ENCODE measurements around the gene PAF1. TPM values are rescaled to one million over a fixed set of nuclear protein-coding genes. Genes with fewer than 3 reads are reported as not detected.

PAF1 gene
- total RNA-seq, 1 experiment from 2014 or later, result 901 TPM

DNA sequence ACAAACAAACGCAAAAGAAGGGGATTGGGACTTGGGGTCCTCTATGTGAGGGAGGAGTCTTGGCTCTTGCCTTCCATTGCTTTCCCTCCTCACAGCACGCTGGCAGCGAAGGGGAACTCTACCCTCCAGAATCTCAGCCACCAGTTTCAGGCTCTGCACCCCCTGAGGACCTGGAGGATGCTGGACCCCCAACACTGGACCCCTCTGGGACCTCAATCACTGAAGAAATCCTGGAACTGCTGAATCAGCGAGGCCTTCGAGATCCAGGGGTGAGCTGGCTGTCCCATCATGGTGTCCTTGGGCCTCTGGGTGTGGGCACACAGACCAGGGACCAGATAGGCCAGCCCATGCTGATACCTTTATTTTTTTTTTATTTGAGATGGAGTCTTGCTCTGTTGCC, 31.1 kb upstream of the PAF1 start:
- Histone ChIP-seq H3K27ac (ENCODE audit: low read length) (no peak overlapping the region), H3K9me3 (ENCODE audit: control insufficient read depth, insufficient read depth, low read depth, low read length) (no peaks in the 10 kb centered on the region), H3K4me3 (ENCODE audit: low read depth in 2 of 2, low read length in 2 of 2) (no peak overlapping the region), H3K4me1 (ENCODE audit: control insufficient read depth, insufficient read depth, low read length) (peaks cover 12% of the 10 kb centered on the region), H3K27me3 (ENCODE audit: control insufficient read depth, insufficient read depth, low read length) (no peaks in the 10 kb centered on the region), H3K36me3 (ENCODE audit: control insufficient read depth, insufficient read depth, low read length) (peaks cover 54% of the 10 kb centered on the region)
- no peak for TF ChIP-seq SIN3A (IDR thresholded peaks at IDR 0.05; ENCODE audit: borderline replicate concordance, insufficient read depth, low read depth, low read length)
- no peak for TF ChIP-seq POLR2AphosphoS5 (IDR thresholded peaks at IDR 0.05; ENCODE audit: low read depth, low read length)
- TF ChIP-seq, protein P1, sequence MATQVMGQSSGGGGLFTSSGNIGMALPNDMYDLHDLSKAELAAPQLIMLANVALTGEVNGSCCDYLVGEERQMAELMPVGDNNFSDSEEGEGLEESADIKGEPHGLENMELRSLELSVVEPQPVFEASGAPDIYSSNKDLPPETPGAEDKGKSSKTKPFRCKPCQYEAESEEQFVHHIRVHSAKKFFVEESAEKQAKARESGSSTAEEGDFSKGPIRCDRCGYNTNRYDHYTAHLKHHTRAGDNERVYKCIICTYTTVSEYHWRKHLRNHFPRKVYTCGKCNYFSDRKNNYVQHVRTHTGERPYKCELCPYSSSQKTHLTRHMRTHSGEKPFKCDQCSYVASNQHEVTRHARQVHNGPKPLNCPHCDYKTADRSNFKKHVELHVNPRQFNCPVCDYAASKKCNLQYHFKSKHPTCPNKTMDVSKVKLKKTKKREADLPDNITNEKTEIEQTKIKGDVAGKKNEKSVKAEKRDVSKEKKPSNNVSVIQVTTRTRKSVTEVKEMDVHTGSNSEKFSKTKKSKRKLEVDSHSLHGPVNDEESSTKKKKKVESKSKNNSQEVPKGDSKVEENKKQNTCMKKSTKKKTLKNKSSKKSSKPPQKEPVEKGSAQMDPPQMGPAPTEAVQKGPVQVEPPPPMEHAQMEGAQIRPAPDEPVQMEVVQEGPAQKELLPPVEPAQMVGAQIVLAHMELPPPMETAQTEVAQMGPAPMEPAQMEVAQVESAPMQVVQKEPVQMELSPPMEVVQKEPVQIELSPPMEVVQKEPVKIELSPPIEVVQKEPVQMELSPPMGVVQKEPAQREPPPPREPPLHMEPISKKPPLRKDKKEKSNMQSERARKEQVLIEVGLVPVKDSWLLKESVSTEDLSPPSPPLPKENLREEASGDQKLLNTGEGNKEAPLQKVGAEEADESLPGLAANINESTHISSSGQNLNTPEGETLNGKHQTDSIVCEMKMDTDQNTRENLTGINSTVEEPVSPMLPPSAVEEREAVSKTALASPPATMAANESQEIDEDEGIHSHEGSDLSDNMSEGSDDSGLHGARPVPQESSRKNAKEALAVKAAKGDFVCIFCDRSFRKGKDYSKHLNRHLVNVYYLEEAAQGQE (IDR thresholded peaks at IDR 0.05; ENCODE audit: insufficient read depth in 1 of 2, low read depth in 2 of 2, low read length in 1 of 2), result no peak
- no peak for TF ChIP-seq CTCF (IDR thresholded peaks at IDR 0.05)
- intact Hi-C loops (cut with micrococcal nuclease; ENCODE audit: unreplicated experiment) (no loop called here), in situ Hi-C loops (cut with HindIII; ENCODE audit: low pct_unique_long_range_greater_than_20kb, low sequenced_read_pairs) (no loop called here)
- ATAC-seq, result no peak
- POLR2A ChIA-PET, result interaction anchor here (0.5 to 8.9 kb wide), 11 partner anchors 8 to 857 kb away, joined by 3 to 226 read pairs (median 5); partner anchors contain the start of genes PAF1, PLEKHG2, RPS16 and ZFP36
- no TSS peak for BruUV-seq (replicated peaks)
- no peak for DNase-seq (ENCODE audit: low read depth, low spot score)
- CTCF ChIA-PET, result interaction anchor here (1.0 to 3.1 kb wide), 6 partner anchors 14 to 119 kb away, joined by 3 to 19 read pairs (median 8); partner anchors contain the start of gene RPS16

GRCh38 chr19:39420769-39421168, 29.9 kb upstream of the PAF1 start:
- Histone ChIP-seq H3K4me1 (ENCODE audit: control insufficient read depth, insufficient read depth, low read length) (peaks cover 7% of the 10 kb centered on the region), H3K9me3 (ENCODE audit: control insufficient read depth, insufficient read depth, low read depth, low read length) (no peaks in the 10 kb centered on the region), H3K27me3 (ENCODE audit: control insufficient read depth, insufficient read depth, low read length) (no peaks in the 10 kb centered on the region), H3K36me3 (ENCODE audit: control insufficient read depth, insufficient read depth, low read length) (peaks cover 66% of the 10 kb centered on the region), H3K27ac (ENCODE audit: low read length) (peak overlapping the region; percentile 0; the same call in 1 of the 2 replicates), H3K4me3 (ENCODE audit: low read depth in 2 of 2, low read length in 2 of 2) (no peak overlapping the region)
- no TSS peak for BruUV-seq (replicated peaks)
- TF ChIP-seq CTCF (IDR thresholded peaks at IDR 0.05) (no peak), POLR2AphosphoS5 (IDR thresholded peaks at IDR 0.05; ENCODE audit: low read depth, low read length) (no peak), TCF7L2 (IDR thresholded peaks at IDR 0.05; ENCODE audit: low read depth, low read length) (no peak), SIN3A (IDR thresholded peaks at IDR 0.05; ENCODE audit: borderline replicate concordance, insufficient read depth, low read depth, low read length) (no peak)
- TF ChIP-seq, protein P1 (IDR thresholded peaks at IDR 0.05; ENCODE audit: insufficient read depth in 1 of 2, low read depth in 2 of 2, low read length in 1 of 2), result no peak
- DNase-seq (ENCODE audit: low read depth, low spot score), result no peak
- ChIA-PET CTCF (interaction anchor here (1.0 to 3.1 kb wide), 8 partner anchors 9 to 78 kb away, joined by 5 to 19 read pairs (median 6); partner anchors contain the start of genes DLL3 and RPS16), POLR2A (interaction anchor here (0.6 to 8.9 kb wide), 15 partner anchors 7 to 459 kb away, joined by 3 to 230 read pairs (median 6); partner anchors contain the start of genes FBL, MED29, PAF1 and RPS16)
- in situ Hi-C loops (cut with HindIII; ENCODE audit: low pct_unique_long_range_greater_than_20kb, low sequenced_read_pairs), result no loop called here
- peak; percentile 9 for ATAC-seq
- intact Hi-C loops (cut with micrococcal nuclease; ENCODE audit: unreplicated experiment), result no loop called here
